GM21717 (cell line): ENCODE results near the gene ZNF831.

Experiments used
- ATAC-seq: cut with Tn5 transposase; IDR thresholded peaks from one replicate; pipeline ENCODE4 v1.9.1; 2021; ENCODE audit warnings: mild to moderate bottlenecking, moderate library complexity; ENCODE audit not compliant: unreplicated experiment

ZNF831 gene

GRCh38 chr20:59211208-59211765, 47.7 kb downstream of the ZNF831 start:
- no peak for ATAC-seq

- ATAC-seq = no peak
Measured at GRCh38 chr20:59214073-59214472, 50.5 kb downstream of the ZNF831 start.

- ATAC-seq = no peak
Measured at GRCh38 chr20:59214606-59215547, 51.3 kb downstream of the ZNF831 start.

- ATAC-seq = no peak
Measured at GRCh38 chr20:59217173-59217572, 53.6 kb downstream of the ZNF831 start.

- no peak for ATAC-seq
Measured at GRCh38 chr20:59217794-59218280, 54.2 kb downstream of the ZNF831 start.

GRCh38 chr20:59219211-59219610, 55.6 kb downstream of the ZNF831 start:
- no peak for ATAC-seq

- no peak for ATAC-seq
Measured at GRCh38 chr20:59220161-59220560, 56.5 kb downstream of the ZNF831 start.

- no peak for ATAC-seq
Measured at GRCh38 chr20:59221049-59221706, 57.6 kb downstream of the ZNF831 start.

GRCh38 chr20:59221707-59222252, 58.2 kb downstream of the ZNF831 start:
- ATAC-seq = no peak

- ATAC-seq = peak; percentile 90
Measured at GRCh38 chr20:59222253-59223181, 58.9 kb downstream of the ZNF831 start.

- no peak for ATAC-seq
Measured at GRCh38 chr20:59223182-59223601, 59.6 kb downstream of the ZNF831 start.

GRCh38 chr20:59223750-59224149, 60.1 kb downstream of the ZNF831 start:
- no peak for ATAC-seq

GRCh38 chr20:59224236-59224635, 60.6 kb downstream of the ZNF831 start:
- no peak for ATAC-seq

GRCh38 chr20:59230385-59230784, 66.8 kb downstream of the ZNF831 start:
- no peak for ATAC-seq

- ATAC-seq = no peak
Measured at GRCh38 chr20:59231124-59231804, 67.6 kb downstream of the ZNF831 start.

GRCh38 chr20:59232618-59233017, 69.0 kb downstream of the ZNF831 start:
- no peak for ATAC-seq

- no peak for ATAC-seq
Measured at GRCh38 chr20:59235226-59235625, 71.6 kb downstream of the ZNF831 start.

GRCh38 chr20:59240006-59240405, 76.4 kb downstream of the ZNF831 start:
- no peak for ATAC-seq

GRCh38 chr20:59242714-59243626, 79.3 kb downstream of the ZNF831 start:
- no peak for ATAC-seq
